ENCODE results near the gene CIB2.
"Not testable (repeated sequence)": the region's sequence is repeated elsewhere in the genome, so short reads cannot be mapped to it uniquely, and the experiment has no call there.

Gene CIB2

GRCh38 chr15:78131295-78132061, at the start of gene CIB2:
Gene CIB2, minus strand, starts transcription at chr15:78131445. Its CDS starts 230 bp downstream, at chr15:78131215.
- no peak for DNase-seq

- no peak for DNase-seq
Observed at GRCh38 chr15:78179906-78180305, 48.7 kb upstream of the CIB2 start.

GRCh38 chr15:78179286-78179840, 48.1 kb upstream of the CIB2 start:
- DNase-seq = no peak

GRCh38 chr15:78178064-78178463, 46.8 kb upstream of the CIB2 start:
- no peak for DNase-seq

GRCh38 chr15:78177447-78177873, 46.2 kb upstream of the CIB2 start:
- no peak for DNase-seq

GRCh38 chr15:78175330-78175729, 44.1 kb upstream of the CIB2 start:
- no peak for DNase-seq

GRCh38 chr15:78174401-78174800, 43.2 kb upstream of the CIB2 start:
- DNase-seq = no peak

GRCh38 chr15:78171864-78172472, 40.7 kb upstream of the CIB2 start:
- no peak for DNase-seq

GRCh38 chr15:78170848-78171773, 39.9 kb upstream of the CIB2 start:
- DNase-seq = no peak

- no peak for DNase-seq
Observed at GRCh38 chr15:78168608-78169007, 37.4 kb upstream of the CIB2 start.

GRCh38 chr15:78167227-78167888, 36.1 kb upstream of the CIB2 start:
- DNase-seq = no peak

- DNase-seq = no peak
Observed at GRCh38 chr15:78164010-78164409, 32.8 kb upstream of the CIB2 start.

GRCh38 chr15:78162038-78162437, 30.8 kb upstream of the CIB2 start:
- DNase-seq = no peak

GRCh38 chr15:78159395-78159794, 28.1 kb upstream of the CIB2 start:
- no peak for DNase-seq

GRCh38 chr15:78157203-78157602, 26.0 kb upstream of the CIB2 start:
- DNase-seq = no peak

- no peak for DNase-seq
Observed at GRCh38 chr15:78156653-78157052, 25.4 kb upstream of the CIB2 start.

GRCh38 chr15:78155355-78155939, 24.2 kb upstream of the CIB2 start:
- DNase-seq = no peak

GRCh38 chr15:78154955-78155354, 23.7 kb upstream of the CIB2 start:
- no peak for DNase-seq

- not testable (repeated sequence) for DNase-seq
Observed at GRCh38 chr15:78151075-78151474, 19.8 kb upstream of the CIB2 start.

- no peak for DNase-seq
Observed at GRCh38 chr15:78149805-78150751, 18.8 kb upstream of the CIB2 start.
